Activated naive CD8-positive, alpha-beta T cell treated with anti-CD3 and anti-CD28 coated beads for 36 hours (primary cell): ENCODE measurements around the gene DPP9. TPM values are rescaled to one million over a fixed set of nuclear protein-coding genes. Genes with fewer than 3 reads are reported as not detected.
"Not testable (repeated sequence)": the region's sequence is repeated elsewhere in the genome, so short reads cannot be mapped to it uniquely, and the experiment has no call there.

Source experiments
- DNase-seq: peaks from one replicate; pipeline ENCODE4 v3.0.0; 2021
- H3K27ac Mint-ChIP-seq: one replicate; pipeline ENCODE4 v1.8.0; 2022; ENCODE audit warnings: mild to moderate bottlenecking, moderate library complexity, mixed read lengths
- H3K27me3 Mint-ChIP-seq: one replicate; pipeline ENCODE4 v1.8.0; 2022; ENCODE audit warnings: mild to moderate bottlenecking, mixed read lengths
- H3K36me3 Mint-ChIP-seq: one replicate; pipeline ENCODE4 v1.8.0; 2021; ENCODE audit warnings: mild to moderate bottlenecking, mixed read lengths
- H3K4me1 Mint-ChIP-seq: one replicate; pipeline ENCODE4 v1.8.0; 2021; ENCODE audit warnings: mixed read lengths
- H3K4me3 Mint-ChIP-seq: one replicate; pipeline ENCODE4 v1.8.0; 2022; ENCODE audit warnings: mild to moderate bottlenecking, moderate library complexity, mixed read lengths
- H3K9me3 Mint-ChIP-seq: one replicate; pipeline ENCODE4 v1.8.0; 2022; ENCODE audit warnings: mixed read lengths
- total RNA-seq, 2 experiments: library from RNA; stranded (reverse); gene quantifications; one replicate each; pipeline ENCODE4 v1.2.3, GENCODE V29; 2021

The DPP9 gene
- total RNA-seq, 2 experiments from 2014 or later, result 71.7 to 72.3 TPM

DNA sequence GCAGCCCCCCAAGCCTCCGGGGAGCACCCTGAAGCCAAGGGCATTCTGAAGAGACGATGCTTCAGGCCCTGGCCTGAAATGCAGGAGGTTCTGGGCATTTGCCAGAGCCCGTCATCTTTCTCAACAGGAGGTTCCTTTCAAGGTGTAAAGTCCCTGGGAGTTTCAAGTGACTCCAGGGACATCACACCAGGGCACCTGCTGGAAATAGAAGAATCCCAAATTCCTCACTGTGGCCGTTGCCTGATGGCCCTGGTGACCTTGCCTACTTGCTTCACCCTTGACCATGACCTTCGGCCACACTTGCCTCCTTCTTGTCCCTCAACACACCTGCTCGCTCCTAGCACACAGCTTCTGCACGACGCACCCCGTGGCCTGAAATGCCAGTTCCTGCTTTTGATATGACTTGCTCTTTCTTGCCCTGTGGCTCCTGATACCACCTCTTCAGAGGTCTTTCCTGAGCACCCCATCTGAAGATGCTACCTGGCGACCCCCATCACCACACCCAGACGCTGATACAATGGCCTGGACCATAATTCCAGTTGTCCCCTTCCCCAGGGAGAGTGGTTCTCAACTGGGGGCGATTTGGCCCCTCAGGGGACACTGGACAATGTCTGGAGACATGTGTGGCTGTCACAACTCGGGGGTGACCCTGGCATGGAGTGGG, 3.5 kb downstream of the DPP9 start:
- no peak for DNase-seq
- Mint-ChIP-seq H3K36me3 (peaks cover 17% of the 10 kb centered on the region), H3K27ac (no peak overlapping the region), H3K27me3 (peaks cover 12% of the 10 kb centered on the region), H3K9me3 (peaks cover 3% of the 10 kb centered on the region), H3K4me3 (no peak overlapping the region), H3K4me1 (peaks cover 17% of the 10 kb centered on the region)

DNA sequence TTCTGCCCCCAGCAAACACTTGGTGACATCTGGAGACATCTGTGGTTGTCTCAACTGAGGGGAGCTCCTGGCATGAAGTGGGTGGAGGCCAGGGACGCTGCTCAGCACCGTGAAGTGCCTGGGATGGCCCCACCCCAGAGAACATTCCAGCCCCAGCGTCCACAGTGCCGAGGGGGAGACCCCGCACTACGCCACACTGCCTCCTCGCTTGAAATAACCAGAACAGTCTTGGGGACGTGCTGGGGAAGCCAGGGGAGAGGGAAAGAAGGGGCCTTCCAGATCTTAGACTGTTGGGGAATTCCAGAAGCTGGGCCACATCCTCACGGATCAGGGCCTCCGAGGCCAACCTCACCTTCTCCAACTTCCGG, 4.2 kb downstream of the DPP9 start:
- peaks cover 12% of the 10 kb centered on the region for H3K4me1 Mint-ChIP-seq
- peaks cover 7% of the 10 kb centered on the region for H3K27me3 Mint-ChIP-seq
- H3K9me3 Mint-ChIP-seq, result peaks cover under 1% of the 10 kb centered on the region
- no peak overlapping the region for H3K4me3 Mint-ChIP-seq
- no peak for DNase-seq
- peaks cover 17% of the 10 kb centered on the region for H3K36me3 Mint-ChIP-seq
- no peak overlapping the region for H3K27ac Mint-ChIP-seq

DNA sequence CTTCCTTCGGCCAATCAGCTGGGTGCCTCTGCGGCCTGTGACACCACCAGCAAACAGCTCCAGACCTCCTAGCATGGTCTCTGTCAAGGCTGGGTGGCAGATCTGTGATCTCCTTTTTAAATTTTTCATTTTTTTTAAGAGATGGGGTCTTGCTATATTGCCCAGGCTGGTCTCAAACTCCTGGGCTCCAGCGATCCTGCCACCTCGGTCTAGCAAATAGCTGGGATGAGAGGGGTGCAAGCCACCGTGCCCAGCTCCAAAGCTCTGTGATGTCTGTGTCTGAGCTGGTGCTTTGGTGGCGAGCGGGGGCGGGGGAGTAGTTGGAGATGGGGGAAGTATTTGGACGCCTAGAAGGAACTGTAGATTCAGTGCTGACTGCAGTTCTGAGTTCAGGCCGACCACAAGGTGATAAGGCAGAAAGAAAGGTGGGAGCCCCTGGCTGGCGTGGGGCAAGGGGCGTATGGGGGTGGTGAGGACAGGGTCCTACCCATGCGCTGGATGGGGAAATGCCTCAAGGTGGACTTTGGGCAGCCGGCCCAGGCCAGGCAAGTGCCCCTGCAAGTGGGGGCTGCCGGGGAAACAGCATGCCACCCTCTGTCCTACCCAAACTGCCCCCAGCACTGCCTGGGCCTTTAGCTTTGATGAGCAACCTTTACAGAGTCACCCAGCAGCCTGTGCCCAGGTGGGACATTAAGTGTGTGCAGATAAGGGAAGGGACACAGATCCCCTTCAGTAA, 5.5 kb downstream of the DPP9 start:
- Mint-ChIP-seq H3K4me1 (peaks cover 7% of the 10 kb centered on the region), H3K27ac (no peak overlapping the region), H3K27me3 (no peaks in the 10 kb centered on the region), H3K4me3 (no peak overlapping the region), H3K9me3 (no peaks in the 10 kb centered on the region), H3K36me3 (peaks cover 19% of the 10 kb centered on the region)
- DNase-seq, result no peak

DNA sequence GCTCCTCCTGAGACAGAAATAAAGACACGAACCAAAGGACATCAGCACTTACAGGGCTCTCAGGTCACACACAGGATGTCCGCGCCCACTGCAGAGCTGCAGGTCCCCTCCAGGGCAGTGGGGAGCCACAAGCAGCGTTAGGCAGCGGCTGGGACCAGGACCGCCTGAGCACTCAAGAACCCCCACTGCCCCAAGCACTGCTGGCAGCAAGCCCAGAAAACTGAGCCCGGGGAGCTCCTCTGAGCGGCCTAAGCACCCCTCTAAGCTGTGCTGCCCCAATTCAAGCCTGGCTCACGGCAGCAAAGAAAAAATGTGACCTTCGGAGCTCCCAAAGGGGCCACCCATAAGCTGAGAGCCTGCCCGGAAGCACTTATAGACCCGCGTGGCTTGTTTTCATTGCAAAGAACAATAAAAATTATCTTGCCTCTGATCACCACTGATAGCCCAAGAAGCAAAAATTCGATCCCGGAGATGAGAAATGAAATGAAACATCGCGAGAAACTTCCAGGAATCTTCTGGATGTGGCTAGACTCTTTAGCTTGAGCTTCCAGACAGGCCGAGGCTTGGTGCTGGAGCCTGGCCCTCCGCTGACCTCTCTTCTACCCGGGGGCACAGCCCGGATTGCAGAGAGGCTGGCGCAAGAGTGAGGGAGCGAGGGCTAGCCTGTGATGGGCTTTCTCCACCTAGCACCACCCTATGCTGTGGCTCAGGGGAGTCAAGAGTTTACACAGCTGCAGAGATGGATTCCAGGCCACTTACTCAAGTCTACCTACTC, 6.3 kb downstream of the DPP9 start:
- H3K9me3 Mint-ChIP-seq, result no peaks in the 10 kb centered on the region
- H3K4me3 Mint-ChIP-seq, result no peak overlapping the region
- H3K27me3 Mint-ChIP-seq, result no peaks in the 10 kb centered on the region
- H3K4me1 Mint-ChIP-seq, result peaks cover 7% of the 10 kb centered on the region
- DNase-seq, result no peak
- H3K36me3 Mint-ChIP-seq, result peaks cover 19% of the 10 kb centered on the region
- H3K27ac Mint-ChIP-seq, result no peak overlapping the region

DNA sequence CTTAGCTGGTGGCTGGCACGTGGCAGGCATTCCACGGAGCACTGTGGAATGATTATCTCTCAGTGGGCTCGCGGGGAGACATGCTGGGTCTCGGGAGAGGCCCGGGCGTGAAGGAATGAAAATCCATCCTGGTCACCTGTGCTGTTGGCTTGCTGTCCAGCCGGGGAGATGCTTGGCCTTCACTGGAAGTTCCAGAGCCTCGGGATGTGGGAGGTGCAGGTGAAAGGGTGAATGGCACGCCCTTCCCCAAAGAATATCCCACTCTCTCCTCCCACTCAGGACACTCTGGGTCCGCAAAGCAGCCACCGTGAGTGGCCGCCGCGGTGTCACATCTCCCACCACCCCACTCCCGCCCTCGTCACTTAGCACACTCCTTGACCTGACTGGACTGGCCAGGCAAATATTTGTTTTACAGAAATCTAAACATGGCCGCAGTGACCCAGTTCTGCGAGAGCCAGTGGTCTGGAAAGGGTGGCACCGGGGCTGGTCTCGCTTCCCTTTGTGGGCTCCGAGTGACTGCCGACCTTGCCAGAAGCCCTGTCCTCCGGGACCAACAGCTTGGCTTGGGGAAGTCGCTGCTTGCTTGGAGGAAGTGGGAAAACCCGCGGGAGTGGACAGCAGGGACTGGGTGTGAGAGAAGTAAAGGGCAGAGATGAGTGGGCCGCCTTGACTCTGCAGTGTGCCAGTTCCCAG, 8.0 kb downstream of the DPP9 start:
- Mint-ChIP-seq H3K36me3 (peaks cover 22% of the 10 kb centered on the region), H3K27me3 (no peaks in the 10 kb centered on the region), H3K27ac (no peak overlapping the region), H3K4me3 (no peak overlapping the region), H3K4me1 (peaks cover 6% of the 10 kb centered on the region), H3K9me3 (no peaks in the 10 kb centered on the region)
- DNase-seq, result no peak

DNA sequence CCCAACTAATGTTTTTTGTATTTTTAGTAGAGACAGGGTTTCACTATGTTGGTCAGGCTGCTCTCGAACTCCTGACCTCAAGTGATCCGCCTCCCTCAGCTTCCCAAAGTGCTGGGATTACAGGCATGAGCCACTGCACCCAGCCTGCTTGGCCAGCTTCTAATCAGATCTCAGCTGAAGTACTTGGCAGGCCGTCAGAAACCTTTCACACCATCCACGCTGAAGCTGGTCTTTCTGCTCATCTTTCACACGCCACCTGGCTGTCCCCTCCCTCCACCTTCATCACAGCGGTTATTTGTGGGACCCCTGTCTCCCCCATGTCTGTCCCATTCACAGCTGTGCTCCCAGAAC, 8.5 kb downstream of the DPP9 start:
- H3K27ac Mint-ChIP-seq, H3K9me3 Mint-ChIP-seq, H3K4me1 Mint-ChIP-seq, H3K27me3 Mint-ChIP-seq, H3K4me3 Mint-ChIP-seq, DNase-seq: not testable (repeated sequence)
- H3K36me3 Mint-ChIP-seq, result peaks cover 17% of the 10 kb centered on the region

DNA sequence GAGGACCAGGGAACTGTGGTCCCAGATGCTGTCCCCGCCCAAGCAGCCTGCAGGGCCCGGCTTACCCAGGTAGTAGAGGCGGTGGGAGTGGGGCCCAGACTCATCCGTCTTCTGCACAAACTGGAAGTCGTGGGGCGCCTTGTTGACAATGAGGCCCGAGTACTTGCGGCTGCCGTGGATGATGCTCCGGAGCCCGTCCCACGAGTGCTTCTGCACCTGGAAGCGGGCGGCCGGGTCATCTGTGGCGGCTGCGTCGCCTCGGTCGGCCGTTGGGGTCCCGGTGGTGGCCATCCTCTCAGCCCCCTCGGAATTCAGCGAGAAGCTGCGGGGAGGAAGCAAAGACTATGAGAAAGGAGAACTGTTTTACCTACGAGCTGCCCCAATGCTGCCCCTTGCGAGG, 9.6 kb downstream of the DPP9 start:
- no peaks in the 10 kb centered on the region for H3K27me3 Mint-ChIP-seq
- H3K36me3 Mint-ChIP-seq, result peaks cover 19% of the 10 kb centered on the region
- no peak overlapping the region for H3K27ac Mint-ChIP-seq
- no peak overlapping the region for H3K4me3 Mint-ChIP-seq
- DNase-seq, result no peak
- H3K4me1 Mint-ChIP-seq, result peaks cover 2% of the 10 kb centered on the region
- no peaks in the 10 kb centered on the region for H3K9me3 Mint-ChIP-seq

DNA sequence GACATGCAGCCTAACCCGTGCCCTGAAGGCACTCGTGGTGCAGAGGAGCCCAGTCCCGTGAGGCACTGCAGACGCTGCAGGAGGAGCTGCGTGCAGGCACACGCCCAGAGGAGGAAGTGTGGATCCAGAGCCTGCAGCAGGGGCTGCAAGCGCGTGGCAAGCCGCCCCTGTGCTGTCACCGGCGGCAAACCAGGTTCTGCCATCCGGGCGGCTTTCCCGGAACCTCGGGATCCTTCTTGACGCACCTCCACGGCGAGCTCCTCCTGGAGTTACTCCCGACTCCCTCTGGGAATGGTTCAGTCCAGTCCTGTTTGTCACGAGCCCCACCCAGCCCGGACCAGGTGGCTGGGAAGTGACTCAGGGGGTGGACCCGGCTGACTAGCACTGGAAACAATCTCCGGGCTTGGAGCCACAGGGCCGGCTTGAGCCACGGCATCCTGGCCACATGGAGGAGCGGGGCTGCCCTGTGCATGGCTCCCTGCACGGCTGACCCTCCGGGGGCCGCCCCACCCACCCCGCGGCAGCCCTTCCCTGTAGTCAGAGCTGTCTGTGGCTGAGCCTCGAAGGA, 10.2 kb downstream of the DPP9 start:
- no peak overlapping the region for H3K4me3 Mint-ChIP-seq
- no peak for DNase-seq
- H3K27me3 Mint-ChIP-seq, result no peaks in the 10 kb centered on the region
- H3K27ac Mint-ChIP-seq, result no peak overlapping the region
- peaks cover 2% of the 10 kb centered on the region for H3K4me1 Mint-ChIP-seq
- H3K36me3 Mint-ChIP-seq, result peaks cover 15% of the 10 kb centered on the region
- H3K9me3 Mint-ChIP-seq, result no peaks in the 10 kb centered on the region

DNA sequence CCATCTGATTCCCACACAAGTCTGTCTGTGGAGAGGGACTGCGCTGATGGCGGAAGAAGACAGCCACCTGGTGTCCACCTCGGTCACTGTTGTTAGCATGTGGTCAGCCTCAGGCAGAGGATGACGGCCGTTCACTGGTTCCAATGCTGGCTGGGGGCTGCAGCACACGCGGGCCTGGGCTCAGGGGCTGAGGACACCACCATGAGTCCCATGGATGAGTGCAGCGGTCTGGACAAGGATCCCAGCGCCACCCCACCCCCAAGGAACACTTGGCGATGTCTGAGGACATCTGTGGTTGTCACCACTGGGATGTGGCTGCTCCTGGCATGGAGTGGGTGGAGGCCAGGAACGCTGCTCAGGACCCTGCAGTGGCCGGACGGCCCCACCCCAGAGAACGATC, 10.9 kb downstream of the DPP9 start:
- Mint-ChIP-seq H3K9me3 (no peaks in the 10 kb centered on the region), H3K36me3 (peaks cover 13% of the 10 kb centered on the region)

DNA sequence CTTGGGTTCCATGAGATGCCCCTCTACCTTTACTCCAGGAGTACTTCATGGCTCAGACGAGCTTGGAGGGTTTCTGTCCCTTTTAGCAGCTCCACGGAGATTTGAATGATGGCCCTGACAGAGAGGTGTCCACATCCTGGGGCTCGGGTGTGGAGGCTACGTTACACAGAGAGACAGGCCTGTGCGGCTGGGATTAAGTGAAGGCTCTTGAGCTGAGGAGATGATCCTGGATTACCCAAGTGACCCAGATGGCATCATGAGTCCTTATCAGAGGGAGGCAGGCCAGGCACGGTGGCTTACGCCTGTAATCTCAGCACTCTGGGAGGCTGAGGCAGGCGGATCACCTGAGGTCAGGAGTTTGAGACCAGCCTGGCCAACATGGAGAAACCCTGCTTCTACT, 12.4 kb downstream of the DPP9 start:
- Mint-ChIP-seq H3K9me3 (no peaks in the 10 kb centered on the region), H3K27ac (no peak overlapping the region), H3K27me3 (no peaks in the 10 kb centered on the region), H3K36me3 (peaks cover 13% of the 10 kb centered on the region), H3K4me3 (no peak overlapping the region), H3K4me1 (peaks cover 2% of the 10 kb centered on the region)
- DNase-seq, result no peak

More for the DNA sequence above, 10.9 kb downstream of the DPP9 start:
- Mint-ChIP-seq H3K27me3 (no peaks in the 10 kb centered on the region), H3K27ac (no peak overlapping the region), H3K4me1 (peaks cover 2% of the 10 kb centered on the region), H3K4me3 (no peak overlapping the region)
- DNase-seq, result no peak

DNA sequence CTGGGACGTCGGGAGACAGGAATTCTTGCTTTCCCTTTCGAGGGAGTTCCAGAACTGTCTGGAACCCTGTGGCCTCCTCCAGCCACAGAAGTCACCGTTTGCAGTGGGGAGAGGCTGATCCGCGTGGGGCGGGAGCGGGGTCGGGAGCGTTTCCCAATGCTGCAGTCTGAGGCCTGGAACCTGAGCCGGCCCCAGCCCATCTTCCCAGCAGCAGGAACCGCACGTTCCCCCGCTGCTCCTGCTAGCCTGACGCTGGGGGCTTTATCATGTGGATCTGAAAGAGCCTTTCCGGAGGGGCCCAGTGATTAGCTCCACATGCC, 13.4 kb downstream of the DPP9 start:
- Mint-ChIP-seq H3K36me3 (peaks cover 13% of the 10 kb centered on the region), H3K27ac (no peak overlapping the region), H3K4me1 (peaks cover 2% of the 10 kb centered on the region), H3K4me3 (no peak overlapping the region), H3K9me3 (no peaks in the 10 kb centered on the region), H3K27me3 (no peaks in the 10 kb centered on the region)
- DNase-seq, result no peak

DNA sequence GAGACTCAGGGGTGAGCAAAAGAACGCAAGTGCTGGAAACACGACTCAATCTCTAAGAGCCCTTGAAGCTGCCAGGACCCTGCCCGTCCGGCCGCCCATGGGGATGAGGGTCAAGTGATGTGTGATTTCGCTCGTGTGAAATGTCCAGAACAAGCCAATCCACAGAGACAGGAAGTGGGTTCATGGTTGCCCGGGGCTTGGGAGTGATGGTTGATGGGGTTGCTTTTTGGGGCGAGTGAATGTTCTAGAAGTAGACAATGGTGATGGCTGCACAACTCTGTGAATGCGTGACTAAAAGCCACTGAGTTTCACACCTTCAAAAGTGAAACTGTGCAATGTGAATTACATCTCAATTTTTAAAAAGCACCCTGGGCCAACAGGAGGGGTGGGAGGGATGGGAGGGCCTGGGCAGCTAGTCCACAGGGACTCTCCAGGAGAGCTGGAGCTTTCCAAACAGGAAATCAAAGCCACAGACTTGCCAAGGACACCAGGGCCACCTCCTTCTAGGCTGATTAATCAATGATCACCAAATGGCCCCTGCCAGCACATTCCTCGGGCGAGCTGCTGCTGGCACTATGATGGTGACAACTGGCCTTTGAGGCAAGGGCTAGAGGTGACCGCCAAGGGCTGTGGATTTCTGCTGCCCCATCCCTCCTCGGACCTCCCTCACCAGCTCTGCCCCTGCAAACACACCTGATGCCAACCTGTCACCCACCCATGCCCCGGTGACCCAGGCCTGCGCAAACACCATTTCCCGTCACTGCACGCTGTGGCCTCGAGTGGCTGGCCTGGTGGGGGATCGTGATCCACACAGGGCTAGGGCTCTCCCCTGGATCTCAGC, 14.0 kb downstream of the DPP9 start:
- Mint-ChIP-seq H3K36me3 (peaks cover 12% of the 10 kb centered on the region), H3K27me3 (no peaks in the 10 kb centered on the region), H3K4me1 (peaks cover 2% of the 10 kb centered on the region), H3K9me3 (no peaks in the 10 kb centered on the region), H3K4me3 (no peak overlapping the region), H3K27ac (no peak overlapping the region)
- no peak for DNase-seq

DNA sequence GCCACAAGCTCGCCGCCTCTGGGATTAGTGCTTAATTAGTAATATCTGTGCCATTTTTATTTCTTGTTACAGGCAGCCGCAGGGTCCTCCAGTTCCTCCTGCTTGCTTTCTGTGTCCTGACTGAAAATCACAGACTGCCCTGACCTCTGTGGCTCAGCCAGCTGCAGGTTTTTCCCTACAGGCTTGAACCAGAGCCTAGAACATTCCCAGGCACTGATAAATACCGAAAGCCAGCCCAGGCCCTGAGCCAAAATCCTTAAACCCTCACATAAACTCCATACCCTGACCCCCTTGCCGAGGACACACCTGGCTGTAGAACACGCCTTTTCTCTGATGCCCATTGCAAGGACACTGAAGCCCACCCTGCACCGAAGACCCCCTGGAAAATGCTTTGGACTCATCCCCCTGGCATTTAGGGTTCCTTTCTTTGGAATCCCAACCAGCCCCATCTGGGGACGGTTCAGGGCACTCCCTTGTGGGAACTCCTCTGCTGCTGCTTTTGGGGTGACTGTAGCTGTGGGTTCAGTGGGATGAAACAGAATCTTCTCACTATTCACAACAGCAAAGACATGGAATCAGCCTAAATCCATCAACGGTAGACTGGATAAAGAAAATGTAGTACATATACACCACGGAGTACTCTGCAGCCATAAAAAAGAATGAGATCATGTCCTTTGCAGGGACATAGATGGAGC, 15.5 kb downstream of the DPP9 start:
- no peaks in the 10 kb centered on the region for H3K9me3 Mint-ChIP-seq
- DNase-seq, result no peak
- peaks cover 2% of the 10 kb centered on the region for H3K4me1 Mint-ChIP-seq
- no peak overlapping the region for H3K27ac Mint-ChIP-seq
- no peaks in the 10 kb centered on the region for H3K27me3 Mint-ChIP-seq
- H3K4me3 Mint-ChIP-seq, result no peak overlapping the region
- H3K36me3 Mint-ChIP-seq, result peaks cover 11% of the 10 kb centered on the region

DNA sequence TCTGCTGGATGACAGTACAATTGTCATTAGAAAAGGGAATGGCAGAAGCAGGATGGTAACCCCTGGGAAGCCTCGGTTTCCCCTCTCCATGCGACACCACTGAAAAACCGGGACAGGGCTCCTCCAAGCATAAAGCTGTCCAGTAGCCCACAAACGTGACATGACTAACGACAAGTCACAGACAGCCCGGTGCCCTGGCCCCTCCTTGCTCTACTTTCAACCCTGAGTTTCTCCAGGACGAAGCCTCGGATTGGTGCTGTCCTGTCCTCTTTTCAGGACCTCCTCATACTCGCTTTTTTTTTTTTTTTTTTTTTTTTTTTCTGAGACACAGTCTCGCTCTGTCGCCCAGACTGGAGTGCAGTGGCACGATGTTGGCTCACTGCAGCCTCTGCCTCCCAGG, 16.3 kb downstream of the DPP9 start:
- peaks cover 12% of the 10 kb centered on the region for H3K36me3 Mint-ChIP-seq
- H3K27ac Mint-ChIP-seq, result no peak overlapping the region
- H3K9me3 Mint-ChIP-seq, result no peaks in the 10 kb centered on the region
- no peaks in the 10 kb centered on the region for H3K27me3 Mint-ChIP-seq
- no peak overlapping the region for H3K4me3 Mint-ChIP-seq
- H3K4me1 Mint-ChIP-seq, result peaks cover 2% of the 10 kb centered on the region
- no peak for DNase-seq
